Measurements from ENCODE around the gene ZNF492. TPM values are rescaled to one million over a fixed set of nuclear protein-coding genes. Genes with fewer than 3 reads are reported as not detected.
"Not testable (repeated sequence)": the region's sequence is repeated elsewhere in the genome, so short reads cannot be mapped to it uniquely, and the experiment has no call there.

The ZNF492 gene
- total RNA-seq, 1 donor from 2014 or later: 0.11 TPM

DNA sequence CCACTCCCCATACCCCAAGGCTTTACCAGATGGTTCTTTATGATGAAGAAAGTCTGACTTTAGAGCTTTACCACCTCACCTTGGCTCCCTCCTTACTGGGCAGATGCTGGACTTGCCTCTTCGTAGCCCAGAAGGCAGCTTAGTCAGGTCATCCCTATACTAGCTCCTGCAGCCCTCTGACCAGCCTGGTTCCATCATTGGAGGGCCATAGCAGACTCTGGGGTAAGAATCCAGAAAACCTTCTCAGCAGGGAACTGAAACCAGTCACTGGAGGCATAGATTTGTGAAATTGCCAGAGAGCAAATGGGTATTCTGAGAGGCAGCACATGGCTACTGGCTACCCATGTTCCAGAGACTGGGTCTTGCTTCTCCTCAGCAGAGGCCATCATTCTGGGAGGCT lies 21.8 kb upstream of the ZNF492 start:
- DNase-seq: no peak
- intact Hi-C loops (cut with DNase I): no loop called here
- ATAC-seq (ENCODE audit: poor library complexity): no peak

- no peak for ATAC-seq (ENCODE audit: poor library complexity)
- intact Hi-C loops (cut with DNase I): no loop called here
- no peak for DNase-seq
These were observed 17.5 kb upstream of the ZNF492 start for GRCh38 chr19:22616659-22617058.

DNA sequence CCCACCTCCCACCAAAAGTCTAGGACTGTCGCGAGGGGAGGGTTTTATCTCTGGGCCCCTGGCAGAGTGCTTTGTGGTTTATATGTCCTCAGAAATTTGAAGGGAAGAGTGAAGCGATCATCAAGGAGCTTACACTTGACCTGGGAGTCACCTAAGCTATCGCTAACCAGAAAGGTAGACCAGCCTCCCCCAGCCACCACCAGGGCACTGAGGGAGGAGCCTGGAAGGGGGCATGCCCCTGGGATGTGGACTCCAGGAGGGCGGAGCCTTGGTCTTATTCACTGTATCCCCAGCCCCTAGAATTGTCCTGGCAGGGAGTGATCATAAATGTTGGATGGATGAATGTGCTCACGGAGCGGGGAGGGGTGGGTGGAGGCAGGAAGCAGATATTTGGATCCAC lies 16.9 kb upstream of the ZNF492 start:
- intact Hi-C loops (cut with DNase I); DNase-seq: not testable (repeated sequence)

DNA sequence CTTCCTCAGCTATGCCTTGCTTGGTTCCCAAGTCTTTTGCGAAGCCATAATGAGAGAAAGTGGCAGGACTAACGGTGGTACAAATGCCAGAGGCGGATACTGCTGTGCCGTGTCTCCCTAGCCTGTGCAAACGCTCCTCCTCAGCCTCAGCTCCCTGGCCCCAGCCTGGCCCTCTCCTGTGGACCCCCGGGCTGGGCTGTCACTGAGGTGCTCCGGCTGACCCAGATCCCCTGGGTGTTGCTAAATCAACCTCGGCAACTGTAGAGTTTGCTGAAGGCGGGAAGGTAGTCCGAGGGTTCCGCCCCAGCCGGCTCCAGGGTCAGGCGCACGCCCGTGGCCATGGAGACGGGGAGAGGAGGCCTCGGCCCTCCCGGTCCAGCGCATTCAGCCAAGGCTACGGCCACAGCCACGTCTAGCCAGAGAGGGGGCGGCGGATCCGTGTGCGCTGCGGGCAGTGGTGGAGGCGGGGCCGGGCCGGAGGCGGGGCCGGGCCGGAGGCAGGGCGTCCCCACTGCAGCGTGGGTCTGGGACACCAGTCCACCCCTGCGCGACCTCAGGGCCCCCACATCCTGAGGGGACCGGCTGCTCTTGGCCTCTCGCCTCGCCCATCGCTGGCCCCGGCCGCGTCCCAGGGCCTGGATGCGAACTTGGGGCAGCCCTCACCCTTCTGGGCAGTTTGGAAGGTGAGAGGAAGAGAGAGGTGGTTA lies 16.4 kb upstream of the ZNF492 start:
- ATAC-seq (ENCODE audit: poor library complexity): peak; percentile 75
- intact Hi-C loops (cut with DNase I): no loop called here
- peak; percentile 64 for DNase-seq

More for the DNA sequence above, 16.9 kb upstream of the ZNF492 start:
- not testable (repeated sequence) for ATAC-seq (ENCODE audit: poor library complexity)

DNA sequence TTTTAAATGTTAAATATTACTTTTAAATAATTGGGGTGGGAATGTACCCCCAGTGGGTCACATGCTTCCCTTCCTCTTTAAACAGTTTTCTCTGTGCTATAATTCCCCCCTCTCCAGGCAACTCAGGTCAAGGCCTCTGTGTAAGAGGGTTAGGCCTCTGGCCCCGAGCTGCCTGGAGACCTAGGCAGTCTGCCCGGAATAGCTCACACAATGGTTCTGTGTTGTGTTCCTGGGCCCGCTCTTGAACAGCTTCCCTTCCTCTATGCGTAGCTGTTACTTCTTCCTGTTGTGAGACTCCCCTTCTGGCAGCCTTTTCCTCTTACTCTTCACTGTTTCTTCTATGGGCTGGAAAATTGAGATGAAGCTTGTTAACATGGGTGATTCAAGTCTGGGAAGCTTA lies 14.8 kb upstream of the ZNF492 start:
- DNase-seq (peak; percentile 64), ATAC-seq (ENCODE audit: poor library complexity) (peak; percentile 58)

GRCh38 chr19:22619932-22620331 lies 14.2 kb upstream of the ZNF492 start:
- DNase-seq (no peak), ATAC-seq (ENCODE audit: poor library complexity) (no peak)
- intact Hi-C loops (cut with DNase I): no loop called here

More for the DNA sequence above, 14.8 kb upstream of the ZNF492 start:
- intact Hi-C loops (cut with DNase I): no loop called here

- DNase-seq: no peak
- intact Hi-C loops (cut with DNase I): no loop called here
- ATAC-seq (ENCODE audit: poor library complexity): no peak
These were observed 13.7 kb upstream of the ZNF492 start for GRCh38 chr19:22620401-22620800.

DNA sequence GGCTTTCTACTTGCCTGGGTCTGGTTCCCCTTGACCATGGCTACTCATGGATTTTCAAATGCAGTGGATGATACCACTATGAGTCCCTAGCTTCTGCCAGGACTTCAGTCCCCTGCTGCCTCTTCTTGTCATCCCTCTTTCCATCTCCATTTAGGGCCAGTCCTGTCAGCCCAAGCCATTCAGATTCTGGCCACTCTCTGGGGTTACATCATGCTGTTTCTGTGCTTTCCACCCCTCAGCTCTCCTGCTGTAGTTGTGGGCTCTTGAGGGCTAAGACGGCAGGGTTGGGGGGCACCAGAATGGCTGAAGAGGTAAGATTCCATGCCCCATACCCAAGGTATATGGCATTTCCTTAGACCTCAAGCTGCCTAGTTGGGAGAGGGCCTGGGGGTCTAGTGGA lies 13.2 kb upstream of the ZNF492 start:
- intact Hi-C loops (cut with DNase I): no loop called here
- no peak for DNase-seq
- no peak for ATAC-seq (ENCODE audit: poor library complexity)

GRCh38 chr19:22622020-22622419 lies 12.1 kb upstream of the ZNF492 start:
- no peak for ATAC-seq (ENCODE audit: poor library complexity)
- no peak for DNase-seq
- intact Hi-C loops (cut with DNase I): no loop called here

GRCh38 chr19:22622901-22623840 lies 11.0 kb upstream of the ZNF492 start:
- ATAC-seq (ENCODE audit: poor library complexity): peak; percentile 67
- intact Hi-C loops (cut with DNase I): no loop called here
- DNase-seq: peak; percentile 54

DNA sequence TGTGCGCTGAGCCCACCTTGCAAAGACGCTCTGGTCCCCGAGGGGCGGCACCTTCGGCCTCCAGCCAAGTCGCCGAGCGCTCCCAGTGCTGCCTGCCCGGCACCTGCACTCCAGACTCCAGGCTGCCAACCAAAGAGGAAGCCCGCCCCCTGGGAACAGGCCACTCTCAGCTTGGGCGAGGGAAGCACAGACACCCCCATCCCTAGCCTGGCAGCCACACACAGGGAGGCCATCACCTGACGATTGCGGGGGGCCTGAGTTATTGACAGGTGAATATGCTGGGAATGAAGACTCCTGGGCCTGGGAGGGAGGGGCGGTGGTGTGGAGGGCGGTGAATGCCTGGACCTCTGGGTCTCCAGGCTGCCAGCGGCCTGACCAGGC lies 10.3 kb upstream of the ZNF492 start:
- DNase-seq: no peak
- intact Hi-C loops (cut with DNase I): no loop called here
- no peak for ATAC-seq (ENCODE audit: poor library complexity)

GRCh38 chr19:22625266-22626035 lies 8.7 kb upstream of the ZNF492 start:
- DNase-seq (no peak), ATAC-seq (ENCODE audit: poor library complexity) (no peak)
- intact Hi-C loops (cut with DNase I): no loop called here

GRCh38 chr19:22627526-22627925 lies 6.6 kb upstream of the ZNF492 start:
- DNase-seq: no peak
- intact Hi-C loops (cut with DNase I): no loop called here
- no peak for ATAC-seq (ENCODE audit: poor library complexity)

- ATAC-seq (ENCODE audit: poor library complexity): no peak
- intact Hi-C loops (cut with DNase I): no loop called here
- no peak for DNase-seq
These were observed 5.7 kb upstream of the ZNF492 start for GRCh38 chr19:22628401-22628800.

- ATAC-seq (ENCODE audit: poor library complexity) (peak; percentile 12), DNase-seq (no peak)
These were observed 315 bp downstream of the ZNF492 start for GRCh38 chr19:22634450-22634827.

DNA sequence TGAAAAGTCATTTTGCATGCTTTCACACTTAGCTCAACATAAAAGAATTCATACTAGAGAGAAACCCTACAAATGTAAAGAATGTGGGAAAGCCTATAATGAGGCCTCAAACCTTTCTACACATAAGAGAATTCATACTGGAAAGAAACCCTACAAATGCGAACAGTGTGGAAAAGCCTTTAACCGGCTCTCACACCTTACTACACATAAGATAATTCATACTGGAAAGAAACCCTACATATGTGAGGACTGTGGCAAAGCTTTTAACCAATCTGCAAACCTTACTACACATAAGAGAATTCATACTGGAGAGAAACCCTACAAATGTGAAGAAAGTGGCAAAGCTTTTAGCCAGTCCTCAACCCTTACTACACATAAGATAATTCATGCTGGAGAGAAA lies 51.4 kb downstream of the ZNF492 start:
- intact Hi-C loops (cut with DNase I); DNase-seq; ATAC-seq (ENCODE audit: poor library complexity): not testable (repeated sequence)

More at GRCh38 chr19:22634450-22634827, 315 bp downstream of the ZNF492 start:
- intact Hi-C loops (cut with DNase I): no loop called here

DNA sequence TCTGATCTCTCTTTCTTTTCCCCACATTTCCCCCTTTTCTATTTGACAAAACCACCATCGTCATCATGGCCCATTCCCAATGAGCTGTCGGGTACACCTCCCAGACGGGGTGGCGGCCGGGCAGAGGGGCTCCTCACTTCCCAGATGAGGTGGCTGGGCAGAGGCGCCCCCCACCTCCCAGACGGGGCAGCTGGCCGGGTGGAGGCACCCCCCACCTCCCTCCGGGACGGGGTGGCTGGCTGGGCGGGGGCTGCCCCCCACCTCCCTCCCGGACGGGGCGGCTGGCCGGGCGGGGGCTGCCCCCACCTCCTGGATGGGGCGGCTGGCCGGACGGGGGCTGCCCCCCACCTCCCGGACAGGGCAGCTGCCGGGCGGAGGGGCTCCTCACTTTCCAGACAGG lies 68.5 kb downstream of the ZNF492 start:
- intact Hi-C loops (cut with DNase I); DNase-seq; ATAC-seq (ENCODE audit: poor library complexity): not testable (repeated sequence)

- intact Hi-C loops (cut with DNase I): not testable (repeated sequence)
These were observed 69.0 kb downstream of the ZNF492 start for GRCh38 chr19:22703096-22703495.

GRCh38 chr19:22708983-22709382 lies 74.9 kb downstream of the ZNF492 start:
- DNase-seq (no peak), ATAC-seq (ENCODE audit: poor library complexity) (no peak)
- intact Hi-C loops (cut with DNase I): no loop called here

More at GRCh38 chr19:22703096-22703495, 69.0 kb downstream of the ZNF492 start:
- DNase-seq; ATAC-seq (ENCODE audit: poor library complexity): not testable (repeated sequence)

Data from Right ventricle myocardium superior (tissue), 1 donor.